ENCODE data around the gene ZSWIM6.

Gene ZSWIM6

GRCh38 chr5:61366497-61367240 is 34.6 kb downstream of the ZSWIM6 start:
- no peak overlapping the region for H3K4me2 ChIP-seq (ENCODE audit: low read depth, low read length, poor library complexity, severe bottlenecking)
- H3K36me3 ChIP-seq (ENCODE audit: low read length), result no peaks in the 10 kb centered on the region
- no peaks in the 10 kb centered on the region for H3K79me2 ChIP-seq (ENCODE audit: insufficient read depth, low read length)
- no peaks in the 10 kb centered on the region for H4K20me1 ChIP-seq (ENCODE audit: low read depth, low read length)
- H3K27ac ChIP-seq (ENCODE audit: low read depth, low read length), result no peak overlapping the region
- no peak overlapping the region for H3K4me3 ChIP-seq (ENCODE audit: insufficient read depth, low read length, poor library complexity, severe bottlenecking)
- H3K9me3 ChIP-seq (ENCODE audit: insufficient read depth, low read length), result no peaks in the 10 kb centered on the region
- no peaks in the 10 kb centered on the region for H3K9me2 ChIP-seq (replicated peaks; ENCODE audit: insufficient read depth, low read length)
- H3F3A ChIP-seq (ENCODE audit: insufficient read depth), result no peaks in the 10 kb centered on the region
- TF ChIP-seq CTCF (IDR thresholded peaks at IDR 0.05; ENCODE audit: insufficient read depth, low read length, poor library complexity, severe bottlenecking) (no peak), EZH2phosphoT487 (conservative IDR thresholded peaks at IDR 0.05; ENCODE audit: low read length) (no peak)
- H2AFZ ChIP-seq (ENCODE audit: low read depth, low read length, severe bottlenecking), result no peak overlapping the region
- H3K27me3 ChIP-seq (ENCODE audit: low read length), result no peaks in the 10 kb centered on the region
- no peak overlapping the region for H3K9ac ChIP-seq (ENCODE audit: low read length)

GRCh38 chr5:61370506-61370905 is 38.4 kb downstream of the ZSWIM6 start:
- Histone ChIP-seq H3K79me2 (ENCODE audit: insufficient read depth, low read length) (no peaks in the 10 kb centered on the region), H3K4me2 (ENCODE audit: low read depth, low read length, poor library complexity, severe bottlenecking) (no peak overlapping the region), H3K4me3 (ENCODE audit: insufficient read depth, low read length, poor library complexity, severe bottlenecking) (no peak overlapping the region), H2AFZ (ENCODE audit: low read depth, low read length, severe bottlenecking) (no peak overlapping the region), H3K27ac (ENCODE audit: low read depth, low read length) (no peak overlapping the region), H3K36me3 (ENCODE audit: low read length) (no peaks in the 10 kb centered on the region), H3F3A (ENCODE audit: insufficient read depth) (no peaks in the 10 kb centered on the region), H3K9me2 (replicated peaks; ENCODE audit: insufficient read depth, low read length) (no peaks in the 10 kb centered on the region), H4K20me1 (ENCODE audit: low read depth, low read length) (no peaks in the 10 kb centered on the region), H3K9me3 (ENCODE audit: insufficient read depth, low read length) (no peaks in the 10 kb centered on the region), H3K27me3 (ENCODE audit: low read length) (no peaks in the 10 kb centered on the region), H3K9ac (ENCODE audit: low read length) (no peak overlapping the region)
- no peak for TF ChIP-seq EZH2phosphoT487 (conservative IDR thresholded peaks at IDR 0.05; ENCODE audit: low read length)
- TF ChIP-seq CTCF (IDR thresholded peaks at IDR 0.05; ENCODE audit: insufficient read depth, low read length, poor library complexity, severe bottlenecking), result no peak

- no peaks in the 10 kb centered on the region for H3K9me2 ChIP-seq (replicated peaks; ENCODE audit: insufficient read depth, low read length)
- no peaks in the 10 kb centered on the region for H3K27me3 ChIP-seq (ENCODE audit: low read length)
- no peaks in the 10 kb centered on the region for H3K9me3 ChIP-seq (ENCODE audit: insufficient read depth, low read length)
- no peaks in the 10 kb centered on the region for H4K20me1 ChIP-seq (ENCODE audit: low read depth, low read length)
- TF ChIP-seq EZH2phosphoT487 (conservative IDR thresholded peaks at IDR 0.05; ENCODE audit: low read length) (no peak), CTCF (IDR thresholded peaks at IDR 0.05; ENCODE audit: insufficient read depth, low read length, poor library complexity, severe bottlenecking) (no peak)
- no peak overlapping the region for H3K4me3 ChIP-seq (ENCODE audit: insufficient read depth, low read length, poor library complexity, severe bottlenecking)
- no peak overlapping the region for H3K27ac ChIP-seq (ENCODE audit: low read depth, low read length)
- H3K79me2 ChIP-seq (ENCODE audit: insufficient read depth, low read length), result no peaks in the 10 kb centered on the region
- H2AFZ ChIP-seq (ENCODE audit: low read depth, low read length, severe bottlenecking), result no peak overlapping the region
- no peaks in the 10 kb centered on the region for H3K36me3 ChIP-seq (ENCODE audit: low read length)
- H3K9ac ChIP-seq (ENCODE audit: low read length), result no peak overlapping the region
- H3K4me2 ChIP-seq (ENCODE audit: low read depth, low read length, poor library complexity, severe bottlenecking), result no peak overlapping the region
- H3F3A ChIP-seq (ENCODE audit: insufficient read depth), result no peaks in the 10 kb centered on the region
These were observed 39.4 kb downstream of the ZSWIM6 start for GRCh38 chr5:61371474-61371873.
